SU-DHL-6 (cell line): ENCODE data around the gene C9orf78.
"Not testable (repeated sequence)": the region's sequence is repeated elsewhere in the genome, so short reads cannot be mapped to it uniquely, and the experiment has no call there.

ENCODE experiments used
- H2AFZ ChIP-seq: fragments of 200-600 bp; sonication (generic); 2 replicates; pipeline ENCODE4 v1.6.1; 2014; ENCODE audit warnings: low read depth, mild to moderate bottlenecking, moderate library complexity, mixed read lengths, antibody characterized with exemption, low read length; ENCODE audit not compliant: severe bottlenecking
- H3F3A ChIP-seq: fragments of 200-600 bp; shearing (Covaris generic); 2 replicates; pipeline ENCODE4 v1.6.0; 2016; ENCODE audit warnings: antibody characterized with exemption, mild to moderate bottlenecking; ENCODE audit not compliant: insufficient read depth
- H3K27ac ChIP-seq: fragments of 200-600 bp; sonication (generic); 2 replicates; pipeline ENCODE4 v1.5.1; 2016; ENCODE audit warnings: low read depth, mild to moderate bottlenecking, low read length, moderate library complexity, mixed read lengths
- H3K27me3 ChIP-seq: fragments of 200-600 bp; sonication (generic), shearing (Covaris generic); 2 replicates; pipeline ENCODE4 v1.6.0; 2014; ENCODE audit warnings: mild to moderate bottlenecking, low read length
- H3K36me3 ChIP-seq: fragments of 200-600 bp; sonication (generic); 2 replicates; pipeline ENCODE4 v1.6.1; 2014; ENCODE audit warnings: mild to moderate bottlenecking, low read length, mixed read lengths
- H3K4me2 ChIP-seq: fragments of 300-600, 200-600 bp; shearing (Covaris generic), sonication (generic); 2 replicates; pipeline ENCODE4 v1.6.0; 2014; ENCODE audit warnings: low read length, low read depth, mild to moderate bottlenecking; ENCODE audit not compliant: poor library complexity, severe bottlenecking
- H3K4me3 ChIP-seq: fragments of 200-600 bp; sonication (generic); 2 replicates; pipeline ENCODE4 v1.5.1; 2014; ENCODE audit warnings: antibody characterized with exemption, low read length, mild to moderate bottlenecking, mixed read lengths; ENCODE audit not compliant: insufficient read depth, poor library complexity, severe bottlenecking
- H3K79me2 ChIP-seq: fragments of 200-600 bp; sonication (generic); 2 replicates; pipeline ENCODE4 v1.6.1; 2014; ENCODE audit warnings: mild to moderate bottlenecking, low read length, moderate library complexity; ENCODE audit not compliant: insufficient read depth
- H3K9ac ChIP-seq: fragments of 200-600 bp; sonication (generic); 2 replicates; pipeline ENCODE4 v1.7.0; 2014; ENCODE audit warnings: mild to moderate bottlenecking, low read length
- H3K9me2 ChIP-seq: fragments of 200-600 bp; sonication (generic); replicated peaks from 2 replicates; pipeline ENCODE4 v1.6.1; 2014; ENCODE audit warnings: low read length; ENCODE audit not compliant: insufficient read depth
- H3K9me3 ChIP-seq: fragments of 200-600 bp; sonication (generic); 2 replicates; pipeline ENCODE4 v1.6.1; 2014; ENCODE audit warnings: low read length, mixed read lengths; ENCODE audit not compliant: insufficient read depth
- H4K20me1 ChIP-seq: fragments of 200-600 bp; sonication (generic); 2 replicates; pipeline ENCODE4 v1.6.1; 2014; ENCODE audit warnings: low read depth, mild to moderate bottlenecking, antibody characterized with exemption, low read length, moderate library complexity, mixed read lengths
- CTCF ChIP-seq: fragments of 200-600 bp; sonication (generic); IDR thresholded peaks from one replicate; pipeline ENCODE4 v1.5.1; 2017; ENCODE audit warnings: antibody characterized with exemption, mild to moderate bottlenecking, low read length, moderate library complexity; ENCODE audit not compliant: insufficient read depth, poor library complexity, severe bottlenecking
- EZH2phosphoT487 ChIP-seq: fragments of 200-600 bp; sonication (generic), shearing (Covaris generic); conservative IDR thresholded peaks from 2 replicates; pipeline ENCODE4 v1.6.1; 2018; ENCODE audit warnings: mild to moderate bottlenecking, antibody characterized with exemption, low read length, moderate library complexity, mixed read lengths

C9orf78 gene

GRCh38 chr9:129802833-129803675 is 32.0 kb downstream of the C9orf78 start, which contains the start of gene TOR1B:
TSS of gene TOR1B (plus strand) at chr9:129803184. CDS start at chr9:129803213, 29 bp downstream.
- no peaks in the 10 kb centered on the region for H3K9me3 ChIP-seq
- no peaks in the 10 kb centered on the region for H3K9me2 ChIP-seq
- peaks cover 11% of the 10 kb centered on the region for H3K79me2 ChIP-seq
- H3K27me3 ChIP-seq: no peaks in the 10 kb centered on the region
- TF ChIP-seq CTCF (no peak), EZH2phosphoT487 (no peak)
- no peaks in the 10 kb centered on the region for H3K36me3 ChIP-seq
- H3K9ac ChIP-seq: peak within 1 kb of the TSS; percentile 77
- H3K27ac ChIP-seq: 0 out of 2 replicates have a peak within 1 kb of the TSS, but pooled peaks have one; percentile 7
- no peaks in the 10 kb centered on the region for H4K20me1 ChIP-seq
- H3K4me3 ChIP-seq: peak within 1 kb of the TSS; percentile 70
- peak within 1 kb of the TSS; percentile 78 for H2AFZ ChIP-seq
- H3K4me2 ChIP-seq: peak within 1 kb of the TSS; percentile 86
- no peaks in the 10 kb centered on the region for H3F3A ChIP-seq

GRCh38 chr9:129801504-129801903 is 33.6 kb downstream of the C9orf78 start:
- H3K9ac ChIP-seq: no peak overlapping the region
- H3K9me2 ChIP-seq: no peaks in the 10 kb centered on the region
- no peaks in the 10 kb centered on the region for H3K27me3 ChIP-seq
- H4K20me1 ChIP-seq: no peaks in the 10 kb centered on the region
- no peak overlapping the region for H2AFZ ChIP-seq
- H3K36me3 ChIP-seq: no peaks in the 10 kb centered on the region
- H3K4me3 ChIP-seq: no peak overlapping the region
- H3K79me2 ChIP-seq: peaks cover 11% of the 10 kb centered on the region
- no peak overlapping the region for H3K27ac ChIP-seq
- H3F3A ChIP-seq: no peaks in the 10 kb centered on the region
- no peak overlapping the region for H3K4me2 ChIP-seq
- no peaks in the 10 kb centered on the region for H3K9me3 ChIP-seq
- no peak for TF ChIP-seq CTCF
- no peak for TF ChIP-seq EZH2phosphoT487

- H3K9me3 ChIP-seq: no peaks in the 10 kb centered on the region
- peaks cover 6% of the 10 kb centered on the region for H3K79me2 ChIP-seq
- no peak overlapping the region for H2AFZ ChIP-seq
- H3K27me3 ChIP-seq: no peaks in the 10 kb centered on the region
- H3K4me3 ChIP-seq: no peak overlapping the region
- H3K4me2 ChIP-seq: no peak overlapping the region
- H3K9ac ChIP-seq: no peak overlapping the region
- no peaks in the 10 kb centered on the region for H3K9me2 ChIP-seq
- no peaks in the 10 kb centered on the region for H3F3A ChIP-seq
- no peaks in the 10 kb centered on the region for H4K20me1 ChIP-seq
- TF ChIP-seq EZH2phosphoT487 (no peak), CTCF (no peak)
- H3K27ac ChIP-seq: no peak overlapping the region
- H3K36me3 ChIP-seq: no peaks in the 10 kb centered on the region
Measured at GRCh38 chr9:129798973-129799372, 36.1 kb downstream of the C9orf78 start.

- H3K4me3 ChIP-seq, H3K4me2 ChIP-seq, H3K27ac ChIP-seq, H3K9me3 ChIP-seq, H3K36me3 ChIP-seq, H3K27me3 ChIP-seq, H3K9ac ChIP-seq, H3K79me2 ChIP-seq, H3K9me2 ChIP-seq, H3F3A ChIP-seq, H2AFZ ChIP-seq, H4K20me1 ChIP-seq: not testable (repeated sequence)
Measured at GRCh38 chr9:129796029-129796428, 39.0 kb downstream of the C9orf78 start.
